Gastroesophageal sphincter (tissue), 3 donors: Measurements from ENCODE around the gene SUN1.

Experiments used
- CTCF ChIP-seq, 4 experiments: fragments of 200-600 bp in 2 of 4; fragments of 450-650 bp in 2 of 4; sonication (generic) in 1 of 4; IDR thresholded peaks; one replicate each; pipeline ENCODE4 v1.5.1; 2017 to 2019; ENCODE audit warnings: antibody characterized with exemption in 4 of 4, mild to moderate bottlenecking in 2 of 4, moderate library complexity in 2 of 4
- EP300 ChIP-seq: sonication (generic); formaldehyde crosslinking; IDR thresholded peaks from one replicate; pipeline ENCODE4 v1.6.1; 2017; ENCODE audit warnings: antibody characterized with exemption, mild to moderate bottlenecking
- POLR2A ChIP-seq, 2 donors: fragments of 450-650 bp; IDR thresholded peaks; one replicate each; pipeline ENCODE4 v1.6.1; 2017; ENCODE audit warnings: antibody characterized with exemption in 2 of 2, mild to moderate bottlenecking in 2 of 2, moderate library complexity in 1 of 2

GRCh38 chr7:891805-892204 is 59.5 kb downstream of the SUN1 start:
- TF ChIP-seq CTCF (IDR thresholded peaks at IDR 0.05) (no peak), EP300 (no peak), POLR2A (IDR thresholded peaks at IDR 0.05) (no peak)
